ENCODE results near the gene RAB40AL.
"Not testable (repeated sequence)": the region's sequence is repeated elsewhere in the genome, so short reads cannot be mapped to it uniquely, and the experiment has no call there.

- not testable (repeated sequence) for TF ChIP-seq CTCF (optimal IDR thresholded peaks at IDR 0.05 in 1 of 3, IDR thresholded peaks at IDR 0.05 in 1 of 3, conservative IDR thresholded peaks at IDR 0.05 in 1 of 3; ENCODE audit: extremely low read depth in 1 of 3, insufficient read depth in 2 of 3, low read length in 3 of 3); EZH2 (IDR thresholded peaks at IDR 0.05; ENCODE audit: low read length)
Observed at GRCh38 chrX:102971536-102971935, 34.5 kb downstream of the RAB40AL start.

Measured in keratinocyte (primary cell).